ENCODE results near the gene CCDC60.

Gene CCDC60

DNA sequence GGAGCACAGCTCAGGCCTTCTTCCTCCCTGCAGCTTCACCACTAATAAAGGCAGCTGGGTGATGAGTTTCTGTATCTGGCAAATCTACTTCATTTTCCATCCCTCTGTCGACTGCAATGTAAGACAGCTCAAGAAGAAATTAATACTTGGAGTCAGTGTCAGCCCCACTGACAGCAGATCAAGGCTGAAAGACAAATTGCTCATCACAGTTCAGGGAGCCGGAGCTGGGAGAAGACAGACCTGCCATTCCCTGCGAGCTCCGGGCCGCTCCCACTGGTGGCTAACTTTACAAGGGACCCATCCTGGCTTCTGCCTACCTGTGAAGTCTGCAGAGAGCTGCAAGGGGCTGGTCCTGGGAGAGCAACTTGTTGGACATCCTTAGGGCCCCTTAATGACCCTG is 49.8 kb downstream of the CCDC60 start:
- no peak for DNase-seq (ENCODE audit: low read depth)

DNA sequence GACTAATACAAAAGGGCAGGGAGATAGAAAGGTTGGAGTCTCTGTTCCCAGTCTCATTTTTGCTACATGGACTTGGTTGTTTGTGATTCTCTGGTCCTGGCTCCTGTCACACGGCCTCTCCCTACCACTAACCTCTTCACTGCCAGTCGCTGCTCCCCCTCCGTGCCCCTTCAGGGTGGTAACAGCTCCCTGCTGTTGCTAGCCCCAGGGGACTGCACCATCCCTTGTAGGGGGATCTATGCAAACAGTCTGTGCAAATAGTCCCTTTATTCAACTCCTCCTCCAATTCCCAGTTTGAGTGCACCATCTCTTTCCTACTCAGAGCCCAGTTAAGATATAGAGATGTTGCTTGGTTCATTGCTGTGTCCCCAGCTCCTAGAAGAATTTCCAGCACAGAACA is 51.1 kb downstream of the CCDC60 start:
- no peak for DNase-seq (ENCODE audit: low read depth)

DNA sequence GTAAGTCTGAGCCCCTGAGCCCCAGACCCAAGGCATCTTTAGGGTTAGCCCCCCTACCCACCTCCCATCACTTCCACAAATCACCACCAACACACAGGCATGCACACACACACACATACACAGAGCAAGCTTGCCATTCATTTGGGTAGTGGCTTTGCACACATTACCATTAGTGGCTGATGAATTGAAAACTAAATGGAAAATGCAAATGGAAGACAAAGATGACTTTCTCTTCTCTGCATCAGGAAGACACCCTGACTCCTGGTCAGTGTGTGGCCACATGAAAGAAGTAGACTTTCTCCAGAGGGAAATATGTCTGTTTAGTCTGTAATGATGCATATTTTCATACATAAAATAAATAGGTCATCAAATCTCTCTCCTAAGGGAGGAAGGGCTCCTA is 55.2 kb downstream of the CCDC60 start:
- no peak for DNase-seq (ENCODE audit: low read depth)

DNA sequence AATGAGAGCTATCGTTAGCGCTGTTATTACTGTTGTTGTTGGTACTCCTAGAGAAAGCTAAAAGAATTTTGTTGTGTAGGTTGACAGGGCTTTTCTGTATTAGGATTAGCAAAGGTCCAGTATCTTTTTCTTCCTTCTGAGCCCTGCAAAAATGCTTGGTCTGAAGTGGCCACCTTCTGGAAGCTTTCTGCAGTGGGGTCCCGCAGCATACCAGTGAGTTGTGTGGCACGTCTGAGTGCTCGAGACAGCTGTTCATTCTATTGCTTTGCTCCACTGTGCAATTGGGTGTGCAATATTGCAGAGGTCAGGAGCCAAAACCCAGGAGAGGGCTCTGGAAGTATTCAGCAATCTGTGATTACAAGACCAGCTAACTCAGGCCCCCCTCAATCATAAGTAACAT is 57.1 kb downstream of the CCDC60 start:
- DNase-seq (ENCODE audit: low read depth), result no peak

DNA sequence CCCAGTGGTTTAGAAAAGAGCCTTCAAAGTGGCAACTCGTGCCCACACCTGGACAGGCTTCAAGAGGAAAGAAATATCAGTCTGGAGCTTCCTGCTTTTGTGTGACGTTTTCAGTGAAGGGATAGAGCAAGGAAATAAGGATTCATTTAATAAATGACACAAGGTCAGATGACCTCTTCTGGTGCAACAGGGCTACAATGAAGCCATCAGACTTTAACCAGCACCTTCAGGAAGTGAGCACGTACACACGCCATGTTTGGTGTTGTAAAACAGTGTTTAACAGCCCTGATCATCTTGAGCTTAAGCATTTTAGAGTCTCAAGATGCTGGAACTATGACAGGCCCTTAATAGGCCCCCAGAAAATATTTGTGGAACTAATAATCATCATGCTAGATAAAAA is 59.1 kb downstream of the CCDC60 start:
- DNase-seq (ENCODE audit: low read depth), result no peak

DNA sequence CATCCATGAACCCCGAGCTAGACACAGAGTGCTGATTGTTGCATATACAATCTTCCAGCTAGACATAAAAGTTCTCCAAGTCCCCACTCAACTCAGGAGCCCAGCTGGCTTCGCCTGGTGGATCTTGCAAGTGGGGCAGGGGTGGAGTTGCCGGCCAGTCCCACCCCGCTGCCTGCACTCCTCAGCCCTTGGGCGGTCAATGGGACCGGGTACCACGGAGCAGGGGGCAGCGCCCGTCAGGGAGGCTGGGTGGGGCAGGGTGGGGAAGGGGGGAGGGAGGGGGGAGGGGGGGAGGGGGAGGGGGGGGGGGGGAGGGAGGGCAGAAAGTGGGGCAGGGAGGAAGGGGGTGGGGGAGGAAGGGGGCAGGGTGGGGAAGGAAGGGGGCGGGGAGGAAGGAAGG is 63.0 kb downstream of the CCDC60 start:
- no peak for DNase-seq (ENCODE audit: low read depth)

DNA sequence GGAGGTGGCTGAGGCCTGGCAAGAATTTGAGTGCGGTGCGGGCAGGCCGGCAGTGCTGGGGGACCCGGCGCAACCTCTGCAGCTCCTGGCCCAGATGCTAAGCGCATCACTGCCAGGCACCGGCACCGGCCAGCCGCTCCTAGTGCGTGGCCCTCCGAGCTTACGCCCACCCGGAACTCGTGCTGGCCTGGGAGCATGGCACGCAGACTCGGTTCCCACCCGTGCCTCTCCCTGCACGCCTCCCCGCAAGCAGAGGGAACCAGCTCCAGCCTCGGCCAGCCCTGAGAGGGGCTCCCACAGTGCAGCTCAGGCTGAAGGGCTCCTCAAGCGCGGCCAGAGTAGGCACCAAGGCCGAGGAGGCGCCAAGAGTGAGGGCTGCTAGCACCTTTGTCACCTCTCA is 63.7 kb downstream of the CCDC60 start:
- no peak for DNase-seq (ENCODE audit: low read depth)

DNA sequence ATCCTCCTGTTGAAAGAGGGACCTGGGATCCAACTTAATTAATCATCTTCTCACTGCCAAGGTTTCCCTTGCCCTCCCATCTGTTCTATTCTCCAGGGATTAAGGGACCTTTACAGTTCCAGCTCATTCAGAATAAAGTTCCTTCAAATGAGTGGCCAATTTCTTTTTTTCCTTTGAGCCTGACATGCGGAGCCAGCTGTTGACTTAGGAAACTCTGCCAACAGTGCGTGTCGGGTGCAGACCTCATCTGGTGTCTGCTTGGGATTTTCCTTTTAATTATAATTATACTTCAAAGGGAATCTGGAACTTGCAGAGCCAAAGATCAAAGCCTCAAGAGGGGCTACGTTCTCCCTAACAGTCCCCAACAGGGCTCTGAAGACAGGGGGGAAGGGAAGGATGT is 64.8 kb downstream of the CCDC60 start:
- no peak for DNase-seq (ENCODE audit: low read depth)

DNA sequence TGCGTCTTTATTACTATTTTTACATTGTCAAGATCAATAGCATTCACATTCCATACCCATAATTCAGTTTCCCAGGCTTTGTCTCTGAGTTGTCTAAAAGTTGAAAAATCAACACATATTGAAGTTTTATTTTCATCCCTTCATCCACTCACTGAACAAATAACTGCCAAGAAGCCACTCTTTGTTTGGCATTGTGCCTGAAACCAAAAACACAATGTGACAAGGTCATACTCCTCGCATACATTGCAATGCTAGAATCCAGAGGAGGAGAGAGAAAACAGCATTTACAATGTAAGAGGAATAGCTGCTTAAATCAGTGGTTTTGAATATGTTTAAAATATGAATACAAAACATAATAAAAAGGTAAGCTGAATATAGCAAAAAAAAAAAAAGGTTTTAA is 71.8 kb downstream of the CCDC60 start:
- DNase-seq (ENCODE audit: low read depth), result no peak

DNA sequence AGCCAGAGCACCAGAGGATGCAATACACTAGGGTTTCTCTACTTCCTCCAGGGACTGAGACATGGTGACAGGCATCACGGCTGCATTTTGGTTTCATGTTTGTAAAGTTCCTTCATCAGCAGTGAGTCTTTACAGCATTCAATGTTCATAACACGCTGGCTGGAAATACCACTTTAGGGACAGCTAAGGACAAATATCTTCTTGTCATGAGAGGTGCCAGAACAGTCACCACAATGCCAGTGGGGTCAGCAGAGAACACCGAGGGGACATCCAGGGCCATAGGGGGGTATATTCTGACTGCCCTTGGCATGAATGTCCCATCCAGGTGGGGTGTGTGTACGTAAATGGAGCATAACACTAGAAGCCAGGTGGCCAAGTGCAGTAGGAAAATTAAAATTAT is 72.3 kb downstream of the CCDC60 start:
- DNase-seq (ENCODE audit: low read depth), result no peak

DNA sequence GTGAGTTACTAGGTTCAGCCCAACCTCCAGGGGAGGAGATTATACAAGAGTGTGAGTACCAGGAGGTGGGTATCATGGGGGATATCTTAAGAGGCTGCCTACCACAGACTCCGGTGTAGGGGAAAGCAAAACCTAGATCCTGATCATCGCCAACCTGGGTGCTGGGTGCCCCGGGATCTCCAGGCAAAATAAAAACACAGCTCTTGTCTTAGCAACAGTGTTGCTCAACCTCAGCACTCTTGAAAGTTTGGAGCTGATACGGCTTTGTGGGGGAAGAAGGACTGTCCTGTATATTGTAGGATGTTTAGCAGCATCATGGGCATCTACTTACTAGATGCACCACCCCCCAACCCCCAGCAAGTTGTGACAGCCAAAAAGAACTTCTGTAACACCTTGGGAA is 74.5 kb downstream of the CCDC60 start:
- DNase-seq (ENCODE audit: low read depth), result no peak

DNA sequence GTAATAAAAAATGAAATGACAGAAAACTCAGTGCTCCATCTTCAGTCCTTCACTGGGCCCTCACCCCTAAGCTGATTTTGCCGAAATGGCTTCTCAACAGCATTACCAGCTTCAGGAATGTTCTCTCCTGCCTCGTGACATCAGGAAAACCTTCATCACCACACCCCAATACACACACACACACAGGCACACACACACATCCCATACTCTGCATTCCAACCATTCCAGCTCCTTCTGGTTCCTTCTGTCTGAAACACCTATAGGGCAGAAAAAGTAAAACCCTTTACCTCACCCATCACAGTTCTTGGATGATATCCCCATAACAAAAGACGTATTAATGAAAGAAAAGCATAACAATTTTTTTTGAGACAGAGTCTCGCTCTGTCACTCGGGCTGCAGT is 75.9 kb downstream of the CCDC60 start:
- no peak for DNase-seq (ENCODE audit: low read depth)

DNA sequence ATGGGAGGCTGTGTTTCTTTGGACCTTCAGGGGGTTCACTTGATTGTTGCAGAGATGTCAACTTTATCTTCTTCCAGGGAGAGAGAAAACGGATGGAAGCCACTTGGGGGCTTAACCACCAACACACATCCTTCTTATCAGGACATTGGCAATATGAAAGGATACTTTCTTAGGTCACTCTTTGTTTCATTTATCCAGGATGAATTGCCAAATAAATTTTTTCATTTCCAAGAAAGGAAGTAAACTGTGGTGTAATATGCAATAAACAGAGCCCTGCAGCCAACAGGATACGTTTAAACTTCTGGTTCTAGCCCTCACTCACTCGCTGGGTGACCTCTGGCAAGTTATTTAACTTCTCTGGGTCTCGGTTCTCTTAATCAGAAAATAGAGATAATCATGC is 77.8 kb downstream of the CCDC60 start:
- DNase-seq (ENCODE audit: low read depth), result no peak

DNA sequence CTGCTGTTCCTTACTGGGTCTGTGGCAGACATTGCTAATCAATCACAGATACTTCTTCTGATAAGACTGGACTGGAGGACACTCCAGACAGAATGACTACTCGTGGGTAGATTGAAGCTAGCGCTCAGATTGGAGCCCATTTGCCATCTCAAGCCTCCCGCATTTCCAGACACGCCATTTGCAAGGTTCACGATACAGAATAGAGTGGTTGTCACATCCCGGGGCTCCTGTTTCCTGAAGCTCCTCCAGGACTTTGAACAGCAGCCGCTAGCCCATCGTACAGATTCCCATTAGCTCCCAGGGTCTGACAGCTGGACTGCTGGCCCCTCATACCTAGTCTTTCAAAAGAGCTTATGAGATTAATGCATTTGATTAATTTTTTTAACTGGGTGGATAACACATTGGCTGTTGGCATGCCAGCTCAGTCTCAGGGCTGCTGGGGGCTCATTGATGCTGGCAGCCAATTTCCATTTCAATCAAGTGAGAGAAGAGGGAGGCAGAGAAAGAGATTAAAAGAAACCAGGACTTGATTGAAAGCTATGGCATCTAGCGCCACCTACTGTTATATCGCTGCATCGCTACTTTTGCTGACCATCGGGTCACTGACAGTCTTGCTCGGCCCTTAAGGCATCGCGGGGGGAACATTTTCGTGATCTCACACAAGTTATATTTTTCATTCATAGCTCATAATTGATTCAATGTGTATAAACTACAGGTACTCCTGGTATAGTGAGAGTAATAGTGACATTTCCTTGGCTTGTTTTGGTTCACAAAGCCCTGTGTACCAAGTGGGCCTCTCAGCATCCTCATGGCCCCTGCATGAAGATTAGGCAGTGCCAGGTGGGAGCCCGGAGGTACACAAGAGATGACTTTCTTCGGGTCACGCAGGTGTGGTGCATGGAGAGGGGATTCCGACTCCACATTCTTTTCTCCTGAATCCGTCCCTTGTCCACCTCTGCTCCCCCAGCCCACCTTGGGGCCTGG is 78.6 kb downstream of the CCDC60 start:
- peak; percentile 8 for DNase-seq (ENCODE audit: low read depth)

DNA sequence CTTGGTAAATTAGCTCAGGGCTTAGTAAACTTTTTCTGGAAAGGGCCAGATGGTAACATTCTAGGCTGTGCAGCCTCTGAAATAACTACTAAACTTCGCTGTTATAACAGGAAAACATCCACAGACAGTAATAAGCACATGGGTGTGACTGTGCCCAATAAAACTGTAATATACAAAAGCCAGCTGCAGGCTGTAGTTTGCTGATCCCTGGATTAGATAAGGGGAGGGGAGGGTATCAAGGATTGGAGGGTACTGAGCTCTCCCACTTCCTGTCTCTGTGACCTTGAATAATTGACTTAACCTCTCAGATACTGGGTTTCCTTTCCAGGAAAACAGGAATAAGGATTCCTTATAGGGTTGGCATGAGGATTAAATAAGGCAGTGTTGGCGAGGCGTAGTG is 81.2 kb downstream of the CCDC60 start:
- DNase-seq (ENCODE audit: low read depth), result no peak

DNA sequence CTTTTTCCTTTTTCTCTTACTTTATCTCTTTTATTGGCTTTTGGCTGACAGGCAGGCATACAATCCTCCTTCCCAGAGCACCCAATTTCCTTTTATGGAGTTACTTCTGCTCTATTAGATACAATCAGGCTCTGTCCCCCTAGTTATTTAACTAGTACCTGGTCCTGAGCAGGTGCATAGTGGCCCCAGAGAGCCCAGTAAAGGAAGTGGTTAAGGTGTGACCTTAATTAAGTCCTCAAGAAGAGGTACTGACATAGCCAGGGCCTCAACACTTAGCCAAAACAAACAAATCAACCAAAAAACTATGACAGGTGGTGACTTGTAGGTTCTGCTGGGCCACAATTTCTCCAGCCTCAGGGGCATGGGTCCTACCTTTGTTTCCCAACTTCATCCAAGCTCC is 82.9 kb downstream of the CCDC60 start:
- no peak for DNase-seq (ENCODE audit: low read depth)

DNA sequence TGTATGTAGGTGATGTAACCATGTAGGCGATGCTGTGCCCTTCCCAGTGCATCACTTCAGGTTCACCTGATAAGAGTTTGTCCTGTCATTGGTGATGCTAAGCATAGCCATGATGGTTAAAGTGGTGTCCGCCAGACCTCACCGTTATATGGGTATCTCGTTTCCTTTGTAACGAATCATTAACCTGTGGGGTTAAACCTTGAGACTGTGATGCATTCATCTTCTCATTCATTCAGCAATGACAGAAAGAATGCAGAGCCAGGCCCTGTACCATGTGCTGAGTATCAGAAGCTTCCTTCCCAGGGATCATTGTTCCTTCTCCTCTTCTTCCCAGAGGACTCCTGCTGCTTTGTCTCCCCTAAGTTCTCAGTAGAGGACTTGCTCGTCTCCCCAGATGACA is 84.9 kb downstream of the CCDC60 start:
- DNase-seq (ENCODE audit: low read depth), result no peak

DNA sequence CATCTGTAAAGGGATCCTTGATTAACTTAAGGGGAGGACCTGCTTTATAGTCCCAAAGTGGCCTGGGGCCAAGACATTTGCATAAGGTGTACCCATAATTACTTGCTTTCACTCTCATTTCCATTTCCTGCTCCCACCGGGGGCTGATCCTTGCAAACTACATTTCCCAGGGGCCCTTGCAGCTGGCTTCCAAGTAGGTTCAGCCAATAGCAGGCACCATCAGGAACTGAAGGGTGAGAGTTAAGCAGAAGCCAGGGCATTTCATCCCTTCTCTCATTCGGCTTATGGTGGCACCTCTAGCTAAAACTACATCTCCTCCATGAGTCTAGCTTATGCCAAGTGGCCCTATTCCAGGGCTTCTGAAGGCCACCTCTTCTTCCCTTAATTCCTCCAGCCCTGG is 88.8 kb downstream of the CCDC60 start:
- DNase-seq (ENCODE audit: low read depth), result no peak

DNA sequence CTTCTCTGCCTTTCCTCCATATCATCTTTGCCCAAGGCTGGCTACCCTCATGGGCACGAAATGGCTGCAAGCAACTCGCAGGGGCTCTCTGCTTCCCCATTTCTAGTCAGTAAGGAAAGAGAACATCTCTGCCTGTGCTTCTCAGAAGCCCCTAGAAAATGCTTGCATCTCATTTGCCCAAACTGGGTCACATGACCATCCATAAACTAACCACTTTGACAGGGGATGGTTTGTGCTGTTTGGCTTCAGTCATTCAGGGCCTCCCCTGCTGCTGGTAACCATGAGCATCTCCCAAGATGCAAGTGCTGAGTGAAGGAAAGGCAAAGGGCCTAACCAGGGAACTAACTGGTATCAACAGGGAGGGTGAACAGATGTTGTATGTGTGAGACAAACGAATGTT is 91.1 kb downstream of the CCDC60 start:
- no peak for DNase-seq (ENCODE audit: low read depth)

DNA sequence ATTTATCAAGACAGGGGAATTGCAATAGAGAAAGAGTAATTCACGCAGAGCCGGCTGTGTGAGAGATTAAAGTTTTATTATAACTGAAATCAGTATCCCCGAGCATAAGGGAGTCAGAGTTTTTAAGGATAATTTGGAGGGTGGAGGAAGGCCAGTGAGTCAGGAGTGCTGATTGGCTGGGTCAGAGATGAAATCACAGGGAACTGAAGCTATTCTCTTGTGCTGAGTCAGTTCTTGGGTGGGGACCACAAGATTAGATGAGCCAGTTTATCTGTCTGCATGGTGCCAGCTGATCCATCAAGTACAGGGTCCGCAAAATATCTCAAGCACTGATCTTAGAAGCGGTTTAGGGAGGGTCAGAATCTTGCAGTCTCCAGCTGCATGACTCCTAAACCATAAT is 96.6 kb downstream of the CCDC60 start:
- no peak for DNase-seq (ENCODE audit: low read depth)

DNA sequence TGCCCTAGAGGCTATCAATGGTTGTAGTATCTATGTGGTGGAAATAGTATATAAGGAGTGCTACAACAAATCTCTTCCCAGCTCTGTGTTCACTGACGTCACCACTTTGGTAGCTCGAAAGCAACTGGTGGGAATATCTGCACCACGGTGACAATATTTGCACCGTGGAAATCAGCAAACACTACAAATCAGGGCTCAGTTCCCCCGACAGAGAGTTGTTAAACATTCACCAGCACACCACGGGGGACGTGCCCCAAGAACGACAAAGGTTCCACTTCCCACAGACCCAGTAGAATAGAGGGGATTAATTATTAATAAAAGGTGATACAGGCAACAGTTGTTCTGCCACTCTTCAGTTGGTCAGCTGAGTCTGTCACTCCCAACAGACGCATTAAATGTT is 98.4 kb downstream of the CCDC60 start:
- DNase-seq (ENCODE audit: low read depth), result no peak

DNA sequence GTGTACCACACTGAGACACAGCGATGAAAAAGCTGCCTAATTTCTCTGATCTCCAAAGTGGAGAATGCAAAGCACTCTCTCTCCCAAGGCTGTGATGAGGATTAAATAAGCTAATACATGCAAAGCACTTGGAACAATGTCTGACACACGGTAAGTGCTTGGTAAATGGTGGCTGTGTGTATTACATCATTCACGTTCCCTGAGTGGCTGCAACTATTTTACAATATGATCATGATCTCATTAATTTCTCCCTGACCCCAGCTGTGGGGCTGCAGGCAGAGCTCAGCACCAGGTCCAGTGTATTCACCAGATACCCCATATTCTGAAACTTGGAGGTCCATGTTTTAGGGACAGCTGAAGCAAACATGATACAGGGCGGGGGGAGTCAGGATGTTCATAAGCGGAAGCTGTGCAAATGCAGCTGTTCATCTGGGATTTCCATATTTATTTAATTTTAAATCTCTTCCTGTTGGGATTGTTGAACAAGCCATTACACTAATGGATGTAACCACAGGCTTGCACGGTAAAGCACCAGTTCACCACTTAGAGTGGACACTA is 106.4 kb downstream of the CCDC60 start:
- DNase-seq (ENCODE audit: low read depth), result no peak

DNA sequence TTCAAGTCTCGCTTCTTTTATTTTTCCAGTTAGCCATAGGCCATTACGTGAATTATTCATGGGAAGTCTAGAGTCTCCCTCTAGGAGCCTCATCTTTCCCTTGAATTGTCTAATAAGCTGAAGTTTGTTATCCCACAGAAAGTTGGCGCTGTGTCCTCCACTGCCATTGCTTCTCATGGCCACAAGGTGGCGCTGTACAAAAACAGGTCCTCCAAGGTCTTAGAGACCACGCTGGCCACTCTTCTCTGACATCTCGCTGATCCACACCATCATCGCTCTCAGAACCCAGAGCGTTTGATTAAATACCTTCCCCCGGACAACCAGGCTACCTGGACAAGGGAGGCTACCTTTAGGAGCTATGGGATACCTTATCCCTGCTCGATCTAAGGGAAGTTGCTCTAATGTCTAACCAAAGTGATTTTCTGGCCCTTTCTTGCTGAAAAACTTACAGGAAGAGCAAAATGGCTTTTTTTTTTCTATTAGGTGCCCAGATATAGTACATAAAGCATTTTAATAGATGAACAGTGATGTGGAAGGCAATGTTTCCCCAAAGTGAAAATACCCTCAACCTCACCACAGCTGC is 110.0 kb downstream of the CCDC60 start:
- DNase-seq (ENCODE audit: low read depth), result no peak

DNA sequence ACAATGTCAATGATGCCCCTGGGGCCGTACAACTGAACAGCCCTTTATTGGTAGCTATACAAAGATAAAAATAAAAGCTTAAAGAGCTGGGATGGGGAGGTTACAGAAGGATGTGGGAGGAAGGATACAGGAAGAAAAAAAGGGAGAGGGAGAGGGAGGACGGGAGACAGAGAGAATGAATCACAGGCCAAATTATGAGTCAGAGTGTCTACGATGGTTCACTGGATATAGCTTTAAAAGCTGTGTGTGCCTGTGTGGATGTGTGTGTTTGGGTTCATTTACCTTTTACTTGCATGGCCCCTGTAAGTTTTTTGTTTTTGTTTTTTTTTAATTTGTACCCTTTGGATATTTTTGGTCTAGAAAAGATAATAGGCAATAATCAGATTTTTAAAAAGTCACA is 111.9 kb downstream of the CCDC60 start:
- no peak for DNase-seq (ENCODE audit: low read depth)

Measured in GM04503 (cell line).